Mesenchymal stem cell (in vitro differentiated cells and primary cell): ENCODE data around the gene SYNJ2.

Experiments
- DNase-seq: peaks from one replicate; pipeline ENCODE4 v3.0.0-alpha.2; 2013
- H2AFZ ChIP-seq: one replicate; pipeline ENCODE4 v1.6.1; 2013; ENCODE audit warnings: low read depth, mild to moderate bottlenecking, control low read depth, inconsistent platforms, low read length, moderate library complexity
- H2AK5ac ChIP-seq: 2 replicates; pipeline ENCODE4 v1.6.1; 2013; ENCODE audit warnings: low read length, moderate library complexity, mild to moderate bottlenecking, inconsistent platforms; ENCODE audit not compliant: severe bottlenecking
- H2BK120ac ChIP-seq: one replicate; pipeline ENCODE4 v1.6.1; 2013; ENCODE audit warnings: low read depth, mild to moderate bottlenecking, inconsistent platforms, low read length, moderate library complexity
- H2BK12ac ChIP-seq, 2 experiments: one replicate each; pipeline ENCODE4 v1.6.1; 2013; ENCODE audit warnings: inconsistent platforms in 2 of 2, low read length in 2 of 2, mild to moderate bottlenecking in 2 of 2, moderate library complexity in 2 of 2, control low read depth in 1 of 2
- H2BK15ac ChIP-seq: one replicate; pipeline ENCODE4 v1.6.1; 2013; ENCODE audit warnings: mild to moderate bottlenecking, low read depth, inconsistent platforms; ENCODE audit not compliant: poor library complexity, severe bottlenecking
- H2BK5ac ChIP-seq: 2 replicates; pipeline ENCODE4 v1.6.1; 2013; ENCODE audit warnings: low read depth, mild to moderate bottlenecking, low read length, control low read depth, inconsistent platforms; ENCODE audit not compliant: poor library complexity, severe bottlenecking
- H3K14ac ChIP-seq, 2 experiments: one replicate each; pipeline ENCODE4 v1.6.1; 2013; ENCODE audit warnings: inconsistent platforms in 2 of 2, low read length in 2 of 2, control low read depth in 1 of 2, mild to moderate bottlenecking in 1 of 2, moderate library complexity in 1 of 2
- H3K18ac ChIP-seq, 2 experiments: one replicate each; pipeline ENCODE4 v1.6.1; 2013; ENCODE audit warnings: inconsistent platforms in 2 of 2, low read length in 2 of 2, control low read depth in 1 of 2, low read depth in 1 of 2, mild to moderate bottlenecking in 1 of 2
- H3K23ac ChIP-seq, 2 experiments: one replicate each; pipeline ENCODE4 v1.6.1; 2013; ENCODE audit warnings: inconsistent platforms in 2 of 2, low read length in 2 of 2, mild to moderate bottlenecking in 2 of 2, moderate library complexity in 2 of 2, control low read depth in 1 of 2
- H3K27ac ChIP-seq: 2 replicates; pipeline ENCODE4 v1.5.1; 2013; ENCODE audit warnings: mild to moderate bottlenecking, moderate library complexity, low read length, control low read depth, inconsistent platforms; ENCODE audit not compliant: poor library complexity, severe bottlenecking
- H3K27me3 ChIP-seq, 2 experiments: 2 replicates each; pipeline versions ENCODE4 v1.6.1 to v1.7.0; 2013; ENCODE audit warnings: low read length in 2 of 2, mild to moderate bottlenecking in 2 of 2, moderate library complexity in 2 of 2, control low read depth in 1 of 2, inconsistent platforms in 1 of 2; ENCODE audit not compliant: control insufficient read depth in 1 of 2, insufficient read depth in 1 of 2
- H3K36me3 ChIP-seq, 2 experiments: 2 replicates each; pipeline versions ENCODE4 v1.6.1 to v1.7.0; 2013; ENCODE audit warnings: low read length in 2 of 2, control low read depth in 1 of 2, inconsistent platforms in 1 of 2, low read depth in 1 of 2, mild to moderate bottlenecking in 1 of 2; ENCODE audit not compliant: insufficient read depth in 2 of 2, control insufficient read depth in 1 of 2
- H3K4ac ChIP-seq, 2 experiments: one replicate each; pipeline ENCODE4 v1.6.1; 2013; ENCODE audit warnings: inconsistent platforms in 2 of 2, low read length in 2 of 2, mild to moderate bottlenecking in 2 of 2, moderate library complexity in 2 of 2, control low read depth in 1 of 2, low read depth in 1 of 2
- H3K4me1 ChIP-seq: 2 replicates; pipeline ENCODE4 v1.6.1; 2013; ENCODE audit warnings: low read depth, low read length, control low read depth; ENCODE audit not compliant: control insufficient read depth, insufficient read depth
- H3K4me2 ChIP-seq: 2 replicates; pipeline ENCODE4 v1.6.1; 2013; ENCODE audit warnings: low read length, mild to moderate bottlenecking, inconsistent platforms; ENCODE audit not compliant: poor library complexity, severe bottlenecking
- H3K4me3 ChIP-seq, 2 experiments: 2 replicates each; pipeline versions ENCODE4 v1.5.1 to v1.7.0; 2013; ENCODE audit warnings: low read length in 2 of 2, mild to moderate bottlenecking in 2 of 2, control low read depth in 1 of 2, low read depth in 1 of 2; ENCODE audit not compliant: insufficient read depth in 1 of 2
- H3K79me1 ChIP-seq: replicated peaks from 2 replicates; pipeline ENCODE4 v1.6.1; 2013; ENCODE audit warnings: mild to moderate bottlenecking, control low read depth, low read length, inconsistent platforms; ENCODE audit not compliant: poor library complexity, severe bottlenecking
- H3K9ac ChIP-seq: 2 replicates; pipeline ENCODE4 v1.7.0; 2013; ENCODE audit warnings: mild to moderate bottlenecking, low read length, moderate library complexity
- H3K9me3 ChIP-seq: 2 replicates; pipeline ENCODE4 v1.7.0; 2013; ENCODE audit warnings: mild to moderate bottlenecking, low read length; ENCODE audit not compliant: control insufficient read depth
- H4K8ac ChIP-seq: one replicate; pipeline ENCODE4 v1.6.1; 2013; ENCODE audit warnings: inconsistent platforms, mild to moderate bottlenecking, low read length, moderate library complexity
- H4K91ac ChIP-seq: one replicate; pipeline ENCODE4 v1.6.1; 2013; ENCODE audit warnings: mild to moderate bottlenecking, low read length, inconsistent platforms
- WGBS: methylation state at CpG from one replicate; pipeline ENCODE4 v1.1.7; 2013; ENCODE audit warnings: mixed read lengths; 5-methylcytosine and 5-hydroxymethylcytosine counted together

SYNJ2 gene

GRCh38 chr6:158095671-158096070 is 114.0 kb downstream of the SYNJ2 start:
- H3K14ac ChIP-seq: no peak overlapping the region
- no peak overlapping the region for H2BK5ac ChIP-seq
- no peak overlapping the region for H3K4ac ChIP-seq
- no peak overlapping the region for H2BK12ac ChIP-seq
- H3K23ac ChIP-seq: no peak overlapping the region
- H3K27me3 ChIP-seq: no peaks in the 10 kb centered on the region
- H3K79me1 ChIP-seq: peaks cover 20% of the 10 kb centered on the region
- peaks cover 3% of the 10 kb centered on the region for H3K4me1 ChIP-seq
- H2AFZ ChIP-seq: no peak overlapping the region
- no peak overlapping the region for H3K27ac ChIP-seq
- no peaks in the 10 kb centered on the region for H3K9me3 ChIP-seq
- WGBS: 97% methylated on average over 15 of the region's 15 CpGs
- no peak overlapping the region for H3K4me3 ChIP-seq
- H3K4me2 ChIP-seq: no peak overlapping the region
- H4K91ac ChIP-seq: no peak overlapping the region
- H2AK5ac ChIP-seq: no peak overlapping the region
- peaks cover 40 to 91% of the 10 kb centered on the region in 2 experiments for H3K36me3 ChIP-seq
- no peak overlapping the region for H3K9ac ChIP-seq
- H3K18ac ChIP-seq: no peak overlapping the region
- H4K8ac ChIP-seq: no peak overlapping the region
- no peak overlapping the region for H2BK15ac ChIP-seq
- DNase-seq: no peak
- no peak overlapping the region for H2BK120ac ChIP-seq

GRCh38 chr6:158103228-158103627 is 121.6 kb downstream of the SYNJ2 start:
- Histone ChIP-seq H2BK120ac (no peak overlapping the region), H4K91ac (no peak overlapping the region), H2BK15ac (no peak overlapping the region), H2AK5ac (no peak overlapping the region), H2BK5ac (no peak overlapping the region), H2AFZ (no peak overlapping the region), H3K4ac (no peak overlapping the region), H3K14ac (no peak overlapping the region), H3K27me3 (no peaks in the 10 kb centered on the region), H3K4me2 (no peak overlapping the region), H4K8ac (no peak overlapping the region), H3K23ac (no peak overlapping the region), H2BK12ac (no peak overlapping the region), H3K4me1 (peaks cover 3% of the 10 kb centered on the region), H3K9me3 (no peaks in the 10 kb centered on the region), H3K79me1 (peaks cover 10% of the 10 kb centered on the region), H3K9ac (no peak overlapping the region), H3K27ac (no peak overlapping the region), H3K18ac (no peak overlapping the region), H3K4me3 (no peak overlapping the region), H3K36me3 (peaks cover 3 to 31% of the 10 kb centered on the region in 2 experiments)
- 92% methylated on average over 4 of the region's 4 CpGs for WGBS
- DNase-seq: no peak

- Histone ChIP-seq H2BK120ac (no peak overlapping the region), H3K4me3 (no peak overlapping the region), H2BK12ac (no peak overlapping the region), H3K23ac (no peak overlapping the region), H3K36me3 (peaks cover 3 to 30% of the 10 kb centered on the region in 2 experiments), H3K4me2 (no peak overlapping the region), H2AK5ac (no peak overlapping the region), H4K8ac (no peak overlapping the region), H3K9me3 (no peaks in the 10 kb centered on the region), H2BK5ac (no peak overlapping the region), H2BK15ac (no peak overlapping the region), H3K18ac (no peak overlapping the region), H3K79me1 (peaks cover 8% of the 10 kb centered on the region), H3K27me3 (no peaks in the 10 kb centered on the region), H2AFZ (no peak overlapping the region), H3K4me1 (no peaks in the 10 kb centered on the region), H3K14ac (no peak overlapping the region), H3K4ac (no peak overlapping the region), H3K9ac (no peak overlapping the region), H4K91ac (no peak overlapping the region), H3K27ac (no peak overlapping the region)
- 100% methylated on average over 2 of the region's 2 CpGs for WGBS
- no peak for DNase-seq
Measured at GRCh38 chr6:158104696-158105095, 123.0 kb downstream of the SYNJ2 start.

GRCh38 chr6:158109748-158110147 is 128.1 kb downstream of the SYNJ2 start:
- Histone ChIP-seq H3K27ac (no peak overlapping the region), H3K27me3 (no peaks in the 10 kb centered on the region), H3K14ac (no peak overlapping the region), H2BK120ac (no peak overlapping the region), H3K4me1 (no peaks in the 10 kb centered on the region), H2AK5ac (no peak overlapping the region), H2BK12ac (no peak overlapping the region), H3K23ac (no peak overlapping the region), H3K9ac (no peak overlapping the region), H3K9me3 (no peaks in the 10 kb centered on the region), H2AFZ (no peak overlapping the region), H3K18ac (peak overlapping the region in 1 of 2 experiments; percentile 12), H3K4ac (no peak overlapping the region), H3K4me2 (no peak overlapping the region), H2BK15ac (no peak overlapping the region), H4K8ac (no peak overlapping the region), H3K79me1 (peaks cover 2% of the 10 kb centered on the region), H3K36me3 (peaks cover 7 to 51% of the 10 kb centered on the region in 2 experiments), H2BK5ac (no peak overlapping the region), H4K91ac (no peak overlapping the region), H3K4me3 (no peak overlapping the region)
- no peak for DNase-seq
- WGBS: 100% methylated on average over 2 of the region's 2 CpGs
